NT2/D1 (cell line): Measurements from ENCODE around the gene SFXN4.

Experiments
- SUZ12 ChIP-seq: IDR thresholded peaks from 2 replicates; pipeline ENCODE4 v1.6.1; 2011; ENCODE audit not compliant: insufficient read length, insufficient read depth; ENCODE audit errors: extremely low read depth
- ZNF274 ChIP-seq: IDR thresholded peaks from 2 replicates; pipeline ENCODE4 v1.6.1; 2011; ENCODE audit warnings: mild to moderate bottlenecking, low read depth, low read length

DNA sequence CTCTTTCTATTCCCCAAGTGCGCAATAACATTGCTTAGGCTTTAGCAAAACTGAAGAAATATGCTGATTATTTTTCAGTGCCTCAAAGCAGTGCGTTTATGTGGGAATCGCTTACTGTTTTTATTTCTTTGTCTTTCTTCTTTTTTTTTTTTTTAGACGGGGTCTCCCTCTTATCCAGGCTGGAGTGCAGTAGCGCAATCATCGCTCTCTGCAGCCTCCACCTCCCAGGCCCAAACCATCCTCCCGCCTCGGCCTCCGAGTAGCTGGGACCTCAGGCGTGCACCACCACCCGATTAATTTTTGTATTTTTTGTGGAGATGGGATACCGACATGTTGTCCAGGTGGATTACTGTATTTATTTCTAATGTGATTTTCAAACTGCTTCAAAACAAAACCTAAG, 60.4 kb downstream of the SFXN4 start:
- TF ChIP-seq ZNF274 (no peak), SUZ12 (no peak)
